ENCODE results near the gene ALAD. TPM values are rescaled to one million over a fixed set of nuclear protein-coding genes. Genes with fewer than 3 reads are reported as not detected.
"Not testable (repeated sequence)": the region's sequence is repeated elsewhere in the genome, so short reads cannot be mapped to it uniquely, and the experiment has no call there.

The ALAD gene
- total RNA-seq, 1 experiment from 2014 or later, result 7.8 TPM

DNA sequence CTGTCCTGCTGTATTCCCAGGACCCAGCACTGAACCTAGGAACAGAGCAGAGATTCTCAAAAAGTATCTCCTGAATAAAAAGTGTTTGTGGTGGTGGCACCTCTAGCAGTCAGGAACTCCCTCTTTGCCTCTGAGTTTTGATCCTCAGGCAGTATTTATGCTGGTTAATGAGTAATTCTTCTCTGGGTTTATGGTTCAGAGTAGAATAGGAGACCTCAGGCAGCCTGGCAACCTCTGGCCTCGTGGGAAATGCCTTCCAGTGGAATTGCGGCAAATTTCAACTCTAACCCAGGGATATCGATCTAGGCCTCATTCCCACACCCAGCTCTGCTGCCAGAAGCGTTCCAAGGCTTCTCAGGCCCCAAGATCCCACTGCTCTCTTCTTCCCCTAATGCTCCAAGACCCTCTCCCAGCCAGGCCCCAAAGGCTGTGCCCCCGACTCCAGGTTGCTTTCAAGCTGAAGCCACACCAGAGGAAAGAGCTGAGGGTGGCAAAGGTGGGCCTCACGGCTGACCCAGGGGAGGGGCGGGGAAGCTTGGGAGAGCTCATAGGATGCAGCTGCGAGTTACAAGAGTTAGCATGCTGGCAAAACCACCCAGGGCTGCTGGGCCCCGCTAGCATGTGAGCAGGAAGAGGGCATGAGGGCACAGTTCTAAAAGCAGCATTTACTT, 13.4 kb downstream of the ALAD start:
- no peaks in the 10 kb centered on the region for H3K9me3 Mint-ChIP-seq (ENCODE audit: unreplicated experiment)
- ChIA-PET POLR2A (interaction anchor here (0.6 to 1.0 kb wide), 2 partner anchors 87 to 1089 kb away, joined by 3 to 4 read pairs; no protein-coding TSS in a partner anchor), CTCF (interaction anchor here (0.6 to 1.4 kb wide), 5 partner anchors 12 to 147 kb away, joined by 3 to 5 read pairs (median 4); partner anchors contain the start of gene ALAD)
- no peaks in the 10 kb centered on the region for H3K36me3 Mint-ChIP-seq (ENCODE audit: insufficient read depth, unreplicated experiment)
- H3K4me1 Mint-ChIP-seq (ENCODE audit: insufficient read depth, unreplicated experiment), result no peaks in the 10 kb centered on the region
- H3K27ac Mint-ChIP-seq (ENCODE audit: low read depth, unreplicated experiment), result no peak overlapping the region
- H3K4me3 Mint-ChIP-seq (ENCODE audit: unreplicated experiment), result no peak overlapping the region
- H3K27me3 Mint-ChIP-seq (ENCODE audit: insufficient read depth, unreplicated experiment), result no peaks in the 10 kb centered on the region
- intact Hi-C loops (cut with micrococcal nuclease), result no loop called here
- no TSS peak for BruUV-seq (replicated peaks)
- no peak for DNase-seq (ENCODE audit: unreplicated experiment)
- TF ChIP-seq, protein P1, sequence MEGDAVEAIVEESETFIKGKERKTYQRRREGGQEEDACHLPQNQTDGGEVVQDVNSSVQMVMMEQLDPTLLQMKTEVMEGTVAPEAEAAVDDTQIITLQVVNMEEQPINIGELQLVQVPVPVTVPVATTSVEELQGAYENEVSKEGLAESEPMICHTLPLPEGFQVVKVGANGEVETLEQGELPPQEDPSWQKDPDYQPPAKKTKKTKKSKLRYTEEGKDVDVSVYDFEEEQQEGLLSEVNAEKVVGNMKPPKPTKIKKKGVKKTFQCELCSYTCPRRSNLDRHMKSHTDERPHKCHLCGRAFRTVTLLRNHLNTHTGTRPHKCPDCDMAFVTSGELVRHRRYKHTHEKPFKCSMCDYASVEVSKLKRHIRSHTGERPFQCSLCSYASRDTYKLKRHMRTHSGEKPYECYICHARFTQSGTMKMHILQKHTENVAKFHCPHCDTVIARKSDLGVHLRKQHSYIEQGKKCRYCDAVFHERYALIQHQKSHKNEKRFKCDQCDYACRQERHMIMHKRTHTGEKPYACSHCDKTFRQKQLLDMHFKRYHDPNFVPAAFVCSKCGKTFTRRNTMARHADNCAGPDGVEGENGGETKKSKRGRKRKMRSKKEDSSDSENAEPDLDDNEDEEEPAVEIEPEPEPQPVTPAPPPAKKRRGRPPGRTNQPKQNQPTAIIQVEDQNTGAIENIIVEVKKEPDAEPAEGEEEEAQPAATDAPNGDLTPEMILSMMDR (IDR thresholded peaks at IDR 0.05; ENCODE audit: unreplicated experiment), result no peak

DNA sequence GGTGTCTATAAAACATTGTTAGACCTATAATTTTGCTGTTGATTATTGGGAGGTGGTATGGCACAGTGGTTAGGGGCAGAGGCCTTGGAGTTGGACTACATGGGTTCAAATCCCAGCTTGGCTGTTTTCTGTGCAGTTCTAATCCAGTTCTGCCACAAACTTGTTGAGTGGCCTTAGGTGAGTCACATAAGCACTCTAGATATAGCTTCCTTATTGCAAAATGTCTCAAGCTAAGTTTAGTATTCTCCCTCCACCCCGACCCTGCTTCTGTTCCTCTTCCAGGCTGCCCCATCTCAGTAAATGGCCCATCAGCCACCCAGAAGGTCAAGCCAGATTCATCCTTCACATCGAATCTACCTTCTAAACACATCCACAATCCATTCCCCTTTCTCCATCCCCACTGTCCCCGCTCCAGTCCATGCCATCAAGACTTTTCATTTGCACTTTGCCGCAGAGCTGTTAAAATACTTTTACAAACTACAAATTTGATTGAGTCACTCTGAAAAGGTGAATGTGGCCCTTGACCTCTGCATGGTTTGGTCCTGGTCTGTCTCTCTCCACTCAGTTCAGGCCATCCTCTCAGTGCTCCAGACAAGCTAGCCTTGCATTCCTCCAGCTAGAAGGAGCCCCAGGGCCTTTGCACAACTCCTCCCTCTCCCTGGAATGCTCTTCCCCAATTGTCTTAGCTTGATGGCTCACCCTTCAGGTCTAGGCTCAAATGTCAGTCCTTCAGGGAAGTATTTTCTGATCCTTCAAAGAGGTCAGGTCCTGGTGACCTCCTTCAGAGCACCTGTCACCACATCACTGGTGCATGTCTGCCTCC, 14.3 kb downstream of the ALAD start:
- H3K36me3 Mint-ChIP-seq (ENCODE audit: insufficient read depth, unreplicated experiment), result no peaks in the 10 kb centered on the region
- H3K4me1 Mint-ChIP-seq (ENCODE audit: insufficient read depth, unreplicated experiment), result no peaks in the 10 kb centered on the region
- TSS peak; percentile 32 for BruUV-seq (replicated peaks)
- no peaks in the 10 kb centered on the region for H3K9me3 Mint-ChIP-seq (ENCODE audit: unreplicated experiment)
- H3K27me3 Mint-ChIP-seq (ENCODE audit: insufficient read depth, unreplicated experiment), result no peaks in the 10 kb centered on the region
- ChIA-PET POLR2A (no interaction called here), CTCF (interaction anchor here (0.7 to 1.5 kb wide), 4 partner anchors 13 to 567 kb away, joined by 3 to 7 read pairs (median 6); partner anchors contain the start of gene ALAD)
- DNase-seq (ENCODE audit: unreplicated experiment), result no peak
- H3K27ac Mint-ChIP-seq (ENCODE audit: low read depth, unreplicated experiment), result no peak overlapping the region
- intact Hi-C loops (cut with micrococcal nuclease), result no loop called here
- H3K4me3 Mint-ChIP-seq (ENCODE audit: unreplicated experiment), result no peak overlapping the region
- TF ChIP-seq, protein P1 (IDR thresholded peaks at IDR 0.05; ENCODE audit: unreplicated experiment), result no peak

DNA sequence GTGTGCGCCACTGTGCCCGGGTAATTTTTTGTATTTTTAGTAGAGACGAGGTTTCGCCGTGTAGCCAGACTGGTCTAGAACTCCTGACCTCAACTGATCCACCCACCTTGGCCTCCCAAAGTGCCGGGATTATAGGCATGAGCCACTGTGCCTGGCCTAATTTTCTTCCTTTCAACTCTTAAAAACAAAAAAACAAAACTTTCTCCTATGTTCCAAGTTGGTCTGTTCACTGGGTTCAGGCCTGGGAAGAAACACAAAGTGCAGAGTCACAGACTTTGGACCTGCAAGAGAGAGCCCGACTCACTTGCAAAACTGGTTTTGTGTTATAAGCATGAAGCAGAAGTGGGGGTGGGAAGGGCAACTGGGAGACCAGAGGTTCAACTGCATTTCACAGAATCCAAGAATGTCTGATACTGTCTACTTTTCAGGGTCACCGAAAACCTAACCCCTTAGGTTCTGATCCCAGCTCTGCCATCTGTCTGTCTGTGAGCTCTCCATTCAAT, 19.1 kb downstream of the ALAD start:
- DNase-seq (ENCODE audit: unreplicated experiment), result no peak

DNA sequence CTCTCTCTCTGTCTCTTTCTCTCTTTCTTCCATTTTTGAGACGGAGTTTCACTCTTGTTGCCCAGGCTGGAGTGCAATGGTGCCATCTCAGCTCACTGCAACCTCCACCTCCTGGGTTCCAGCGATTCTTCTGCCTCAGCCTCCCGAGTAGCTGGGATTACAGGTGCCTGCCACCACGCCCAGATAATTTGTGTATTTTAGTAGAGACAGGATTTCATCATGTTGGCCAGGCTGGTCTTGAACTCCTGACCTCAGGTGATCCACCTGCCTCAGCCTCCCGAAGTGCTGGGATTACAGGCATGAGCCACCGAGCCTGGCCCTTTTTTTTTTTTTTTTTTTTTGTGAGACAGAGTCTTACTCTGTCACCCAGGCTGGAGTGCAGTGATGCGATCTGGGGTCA, 19.6 kb downstream of the ALAD start:
- H3K36me3 Mint-ChIP-seq (ENCODE audit: insufficient read depth, unreplicated experiment); CTCF ChIA-PET; intact Hi-C loops (cut with micrococcal nuclease); H3K4me1 Mint-ChIP-seq (ENCODE audit: insufficient read depth, unreplicated experiment); BruUV-seq (replicated peaks); POLR2A ChIA-PET; DNase-seq (ENCODE audit: unreplicated experiment); H3K9me3 Mint-ChIP-seq (ENCODE audit: unreplicated experiment); H3K27me3 Mint-ChIP-seq (ENCODE audit: insufficient read depth, unreplicated experiment); H3K4me3 Mint-ChIP-seq (ENCODE audit: unreplicated experiment); H3K27ac Mint-ChIP-seq (ENCODE audit: low read depth, unreplicated experiment): not testable (repeated sequence)

More for the DNA sequence above, 19.1 kb downstream of the ALAD start:
- no peak overlapping the region for H3K27ac Mint-ChIP-seq (ENCODE audit: low read depth, unreplicated experiment)
- H3K9me3 Mint-ChIP-seq (ENCODE audit: unreplicated experiment), result no peaks in the 10 kb centered on the region
- ChIA-PET POLR2A (no interaction called here), CTCF (no interaction called here)
- no peaks in the 10 kb centered on the region for H3K27me3 Mint-ChIP-seq (ENCODE audit: insufficient read depth, unreplicated experiment)
- peaks cover 6% of the 10 kb centered on the region for H3K4me1 Mint-ChIP-seq (ENCODE audit: insufficient read depth, unreplicated experiment)
- no peaks in the 10 kb centered on the region for H3K36me3 Mint-ChIP-seq (ENCODE audit: insufficient read depth, unreplicated experiment)
- intact Hi-C loops (cut with micrococcal nuclease), result no loop called here
- TF ChIP-seq, protein P1 (IDR thresholded peaks at IDR 0.05; ENCODE audit: unreplicated experiment), result no peak
- no peak overlapping the region for H3K4me3 Mint-ChIP-seq (ENCODE audit: unreplicated experiment)
- no TSS peak for BruUV-seq (replicated peaks)

Measured in MCF 10A (cell line).